Epithelial cell of proximal tubule (primary cell): ENCODE measurements around the gene NOTCH4. TPM values are rescaled to one million over a fixed set of nuclear protein-coding genes. Genes with fewer than 3 reads are reported as not detected.

Experiments used
- DNase-seq: peaks from one replicate; pipeline ENCODE4 v3.0.0-alpha.2; 2011; ENCODE audit warnings: low read depth
- H3K4me3 ChIP-seq: 2 replicates; pipeline ENCODE4 v1.5.1; 2011; ENCODE audit warnings: low read depth, mild to moderate bottlenecking, low read length
- CTCF ChIP-seq: conservative IDR thresholded peaks from 2 replicates; pipeline ENCODE4 v1.5.1; 2012; ENCODE audit warnings: low read depth, mild to moderate bottlenecking, low read length
- total RNA-seq: library from RNA; depleted of rRNA; stranded (reverse); fragments of >200 nt; gene quantifications from 2 replicates; pipeline ENCODE4 v1.2.3, GENCODE V29; 2015

Gene NOTCH4
- total RNA-seq, 1 donor from 2014 or later, result 3.3 TPM

DNA sequence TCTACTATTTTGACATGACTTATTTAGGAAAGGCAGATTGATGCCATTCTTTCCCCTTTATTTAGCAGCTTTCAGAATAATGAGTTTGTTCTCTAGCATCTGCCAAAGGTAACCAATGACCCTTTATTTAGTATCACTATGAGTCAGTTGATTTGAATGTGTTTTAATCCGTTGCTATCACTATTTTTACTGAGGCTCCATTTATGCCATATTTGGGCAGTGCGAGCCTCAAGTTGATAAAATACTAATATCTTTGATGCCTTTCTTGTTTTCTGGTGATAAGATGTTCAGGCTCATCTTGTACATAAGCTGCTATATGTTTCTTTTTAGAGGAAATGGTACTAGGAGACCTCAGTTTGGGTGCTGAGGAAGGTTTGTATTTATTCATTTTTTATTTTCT, 15.6 kb upstream of the NOTCH4 start:
- no peak for TF ChIP-seq CTCF
- H3K4me3 ChIP-seq, result no peak overlapping the region

DNA sequence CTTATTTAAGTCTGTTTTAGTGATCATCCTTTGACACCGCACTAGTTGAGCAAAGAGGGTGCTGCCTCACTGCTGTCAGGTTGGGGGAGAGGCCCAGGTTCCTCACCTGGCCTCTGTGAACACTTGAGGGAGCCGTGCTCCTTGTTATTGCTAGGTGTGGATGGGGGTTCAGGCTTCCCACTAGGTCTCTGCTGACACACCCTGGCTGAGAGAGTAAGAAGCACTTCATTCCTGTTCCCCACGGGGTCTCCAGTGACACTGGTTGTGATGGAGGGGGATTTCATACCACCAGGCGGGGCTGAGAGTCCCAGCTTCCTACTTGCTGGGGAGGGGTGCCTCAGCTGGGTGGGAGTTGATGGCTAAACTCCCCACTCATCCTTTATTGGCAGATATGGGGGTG, 11.1 kb upstream of the NOTCH4 start:
- no peak overlapping the region for H3K4me3 ChIP-seq
- no peak for DNase-seq
- no peak for TF ChIP-seq CTCF

More for the DNA sequence above, 15.6 kb upstream of the NOTCH4 start:
- DNase-seq, result no peak

- no peak for DNase-seq
- H3K4me3 ChIP-seq, result no peak overlapping the region
- no peak for TF ChIP-seq CTCF
These were observed 2.6 kb upstream of the NOTCH4 start for GRCh38 chr6:32226434-32226833.

- no peak for TF ChIP-seq CTCF
- no peak overlapping the region for H3K4me3 ChIP-seq
- DNase-seq, result no peak
These were observed 829 bp upstream of the NOTCH4 start for GRCh38 chr6:32224696-32225095.

DNA sequence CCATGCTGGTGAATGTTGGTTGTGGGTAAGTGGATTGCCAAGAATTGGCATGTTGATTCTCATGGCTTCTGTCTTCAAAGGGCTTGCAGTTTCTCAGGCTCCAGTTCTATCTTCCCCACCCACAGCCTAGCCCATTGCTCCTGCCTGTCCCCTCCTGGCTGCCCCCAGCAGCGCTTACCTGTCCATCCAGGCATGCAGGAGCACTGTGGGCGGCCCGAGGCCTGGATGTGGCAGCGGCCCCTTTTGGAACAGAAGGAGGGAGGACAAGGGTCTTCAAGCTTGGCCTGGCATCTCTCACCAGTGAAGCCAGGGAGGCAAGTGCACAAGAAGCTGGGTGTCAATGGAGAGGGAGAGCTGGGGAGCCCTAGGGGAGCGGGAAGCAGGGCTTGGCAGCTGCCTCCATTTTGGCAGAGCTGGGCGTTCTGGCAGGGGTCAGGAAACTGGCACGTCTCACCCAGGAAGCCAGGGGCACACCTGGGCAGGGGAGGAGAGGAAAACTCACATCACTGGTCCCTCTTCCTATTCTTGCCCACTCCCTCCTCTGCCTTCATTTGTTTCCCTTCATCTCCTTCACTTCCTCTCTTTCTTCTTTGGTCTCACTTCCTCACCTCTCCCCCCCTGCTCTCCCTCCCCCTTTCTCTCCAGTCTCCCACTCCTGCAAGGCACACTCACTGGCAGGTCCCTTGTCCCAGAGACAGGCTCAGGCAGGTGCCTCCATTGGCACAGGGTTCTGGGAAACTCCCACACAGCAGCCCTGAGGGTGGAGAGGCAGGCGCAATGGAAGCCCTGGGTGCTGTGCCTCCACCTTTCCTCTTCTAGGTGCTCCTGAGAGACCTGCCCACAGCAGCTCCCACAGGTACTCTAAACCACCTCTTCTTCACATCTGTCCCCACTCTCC, 1.3 kb downstream of the NOTCH4 start:
- no peak for TF ChIP-seq CTCF

GRCh38 chr6:32220021-32220420, 3.8 kb downstream of the NOTCH4 start:
- no peak for TF ChIP-seq CTCF

More for the DNA sequence above, 1.3 kb downstream of the NOTCH4 start:
- DNase-seq, result no peak
- H3K4me3 ChIP-seq, result no peak overlapping the region

DNA sequence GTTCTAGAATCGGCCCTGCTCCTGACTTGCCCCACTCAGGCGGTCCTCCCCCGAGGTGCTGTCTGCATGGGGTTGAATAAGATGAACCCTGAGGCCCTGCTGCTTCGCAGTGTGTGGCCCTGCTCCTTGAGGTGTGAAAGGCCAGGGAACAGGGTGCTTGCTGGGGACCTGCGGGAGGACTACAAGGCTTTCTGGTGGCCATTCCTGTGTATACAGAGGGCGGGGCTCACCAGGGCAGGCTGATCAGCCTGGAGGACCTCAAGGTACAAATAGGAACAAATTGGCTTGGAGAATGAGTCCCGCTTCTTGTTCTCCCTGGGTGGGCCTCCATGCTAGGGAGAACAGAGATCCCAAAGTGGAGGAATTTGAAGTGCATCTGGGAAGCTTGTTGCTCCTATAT, 5.7 kb downstream of the NOTCH4 start:
- H3K4me3 ChIP-seq, result no peak overlapping the region
- no peak for DNase-seq
- no peak for TF ChIP-seq CTCF

More at GRCh38 chr6:32220021-32220420, 3.8 kb downstream of the NOTCH4 start:
- no peak overlapping the region for H3K4me3 ChIP-seq
- DNase-seq, result no peak
